ENCODE measurements around the gene PCNX2.
A peak's percentile ranks its signal among the peaks of the same experiment; 100 is the strongest.

Gene PCNX2

DNA sequence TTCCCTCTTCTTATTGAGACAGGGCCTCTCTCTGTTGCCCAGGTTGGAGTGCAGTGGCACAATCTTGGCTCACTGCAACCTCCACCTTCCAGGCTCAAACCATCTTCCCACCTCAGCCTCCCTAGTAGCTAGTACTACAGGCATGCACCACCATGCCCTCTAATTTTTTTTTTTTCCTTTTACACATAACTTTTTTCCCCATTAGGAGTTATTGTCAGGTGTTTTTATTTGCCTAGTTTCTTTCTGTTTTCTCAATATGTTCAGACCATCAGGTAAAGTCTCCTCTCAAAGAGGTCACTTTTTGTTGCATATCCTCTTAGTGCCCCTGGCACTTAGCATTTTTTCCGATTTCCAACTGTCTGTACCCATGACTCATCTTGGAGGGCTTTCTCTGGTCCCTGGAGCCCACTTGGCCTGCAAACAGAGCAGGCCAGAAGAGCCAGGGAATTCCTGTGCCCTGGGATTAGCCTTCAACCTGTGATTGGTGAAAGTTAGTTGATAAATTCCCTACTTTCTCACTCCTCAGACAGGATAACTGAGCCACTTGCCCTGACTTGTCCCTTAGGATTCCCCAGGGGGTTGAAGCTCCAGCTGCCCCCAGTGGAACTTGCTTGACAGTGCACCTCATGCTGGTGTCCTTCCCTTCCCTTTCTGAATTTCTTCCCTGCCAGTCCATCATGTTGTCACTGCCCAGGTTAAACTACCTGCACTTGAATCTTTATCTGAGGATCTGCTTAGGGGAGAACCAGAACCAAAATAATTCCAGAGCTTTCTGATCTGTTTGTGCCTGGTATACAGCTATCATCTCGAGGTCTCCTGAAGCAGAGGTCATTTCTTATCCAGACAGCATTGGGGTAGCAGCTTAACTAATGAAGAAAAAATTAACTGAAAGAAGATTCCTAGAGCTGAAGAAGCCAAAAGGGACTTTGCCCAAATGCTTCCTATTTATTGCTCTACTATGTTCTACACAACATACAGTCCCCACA, 342.7 kb downstream of the PCNX2 start:
- peak; percentile 42 for DNase-seq

DNA sequence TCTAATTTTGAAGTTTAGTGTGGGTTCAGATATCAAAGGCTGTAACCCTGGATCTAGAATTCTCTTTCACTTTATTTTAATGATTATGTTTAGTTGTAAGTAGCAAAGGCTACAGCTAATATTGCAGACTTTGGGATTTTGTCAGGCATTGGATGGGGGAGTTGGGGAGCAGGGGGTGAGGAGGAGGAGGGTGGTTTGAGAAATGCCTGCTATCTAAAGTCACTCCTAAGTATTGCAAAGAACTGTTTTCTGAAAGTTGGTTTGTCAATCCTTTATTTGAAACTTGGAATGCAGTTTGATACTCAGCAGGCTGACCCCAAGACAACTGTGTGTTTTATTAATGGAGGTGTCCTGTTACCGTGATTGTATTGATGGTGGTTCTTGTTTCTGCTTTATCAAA, 343.9 kb downstream of the PCNX2 start:
- DNase-seq: no peak

DNA sequence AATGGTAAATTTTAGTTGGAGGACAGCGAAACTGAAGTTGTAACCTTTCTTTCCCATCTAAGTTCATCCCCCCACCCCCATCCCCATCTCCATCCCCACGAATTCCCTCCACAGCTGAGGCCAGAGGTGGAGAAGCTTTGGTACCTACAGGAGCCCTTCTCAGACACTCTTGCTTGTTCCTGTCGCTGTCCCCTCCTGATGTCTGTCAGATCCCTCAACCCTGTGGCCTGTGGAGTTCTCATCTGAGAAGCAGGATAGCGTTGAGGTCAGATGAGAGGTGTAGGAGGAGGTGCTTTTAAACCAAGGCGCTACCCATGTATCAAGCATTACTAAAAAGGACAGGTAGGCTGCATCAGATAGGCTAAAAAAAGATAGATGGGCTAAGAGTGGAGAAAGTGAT, 344.3 kb downstream of the PCNX2 start:
- no peak for DNase-seq

GRCh38 chr1:232950197-232951176, 345.0 kb downstream of the PCNX2 start, which contains the start of gene NTPCR:
Gene NTPCR (plus strand): TSS chr1:232950611. CDS start chr1:232950711, 100 bp downstream.
- peak; percentile 91 for DNase-seq

GRCh38 chr1:232949636-232950196, 345.8 kb downstream of the PCNX2 start:
- DNase-seq: no peak

DNA sequence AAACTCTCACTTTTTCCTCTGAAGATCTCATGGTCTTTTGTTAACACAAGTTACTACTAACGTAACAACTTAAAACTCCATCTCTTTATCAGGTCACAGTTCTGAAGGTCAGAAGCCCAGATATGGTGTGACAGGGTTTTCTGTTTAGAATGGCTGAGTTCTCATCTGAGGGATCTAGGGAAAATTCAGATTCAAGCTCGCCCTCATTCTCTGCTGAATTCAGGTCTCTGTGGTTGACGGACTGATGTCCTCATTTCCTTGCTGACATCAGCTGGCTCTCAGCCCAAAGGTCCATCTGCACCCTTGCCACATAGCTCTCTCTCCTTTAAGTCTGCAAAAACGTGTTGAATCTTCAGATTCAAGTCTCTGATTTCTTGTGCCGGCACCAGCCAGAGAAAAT, 351.2 kb downstream of the PCNX2 start:
- DNase-seq: no peak

DNA sequence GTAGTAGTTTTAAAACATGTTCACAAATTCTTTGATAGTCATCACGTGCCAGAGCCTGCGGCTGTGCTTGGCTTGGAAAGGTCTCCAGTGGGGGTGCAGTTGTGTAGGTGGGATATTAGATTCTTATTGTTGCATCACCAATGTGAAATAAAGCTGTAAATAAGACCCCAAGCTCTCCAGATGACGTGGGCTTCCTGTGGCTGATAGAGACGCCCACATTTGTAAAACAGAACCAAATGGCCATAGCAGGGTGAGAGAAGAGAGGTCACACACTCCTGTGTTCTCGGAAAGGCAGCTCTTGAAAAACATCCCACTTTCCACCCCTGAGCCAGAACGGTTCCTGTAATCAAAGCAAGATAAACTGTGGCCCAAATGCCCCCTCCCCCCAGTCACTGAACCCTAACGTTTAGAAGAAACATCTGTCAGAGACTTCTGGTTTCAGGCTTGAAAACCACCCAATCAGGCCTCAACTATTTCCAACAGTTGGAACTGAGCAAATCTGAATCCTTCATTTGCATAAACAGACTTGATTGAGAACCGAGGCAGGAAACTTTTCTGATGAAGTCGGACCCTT, 351.8 kb downstream of the PCNX2 start:
- DNase-seq: no peak

GRCh38 chr1:232942413-232943294, 352.9 kb downstream of the PCNX2 start:
- DNase-seq: no peak

DNA sequence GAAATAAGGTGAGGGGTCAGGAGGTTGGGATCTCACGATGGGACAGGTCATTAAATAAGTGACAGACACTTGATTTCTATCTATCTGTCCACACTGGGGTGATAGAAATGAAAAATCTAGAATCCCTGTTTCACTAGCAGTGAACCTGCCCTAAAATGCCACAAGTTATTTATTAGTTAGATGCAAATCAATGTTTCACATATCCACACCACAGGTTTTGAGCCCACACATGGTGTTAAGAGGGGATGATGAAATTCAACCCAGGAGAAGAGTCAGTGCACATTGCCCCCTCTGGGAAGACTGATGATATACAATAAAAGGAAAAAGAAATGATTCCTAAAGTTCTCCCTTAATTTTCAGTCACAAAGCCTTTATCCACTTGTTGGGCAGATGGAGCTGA, 355.3 kb downstream of the PCNX2 start:
- no peak for DNase-seq

GRCh38 chr1:232939748-232940147, 355.8 kb downstream of the PCNX2 start:
- DNase-seq: no peak

GRCh38 chr1:232938926-232939325, 356.6 kb downstream of the PCNX2 start:
- DNase-seq: no peak

DNA sequence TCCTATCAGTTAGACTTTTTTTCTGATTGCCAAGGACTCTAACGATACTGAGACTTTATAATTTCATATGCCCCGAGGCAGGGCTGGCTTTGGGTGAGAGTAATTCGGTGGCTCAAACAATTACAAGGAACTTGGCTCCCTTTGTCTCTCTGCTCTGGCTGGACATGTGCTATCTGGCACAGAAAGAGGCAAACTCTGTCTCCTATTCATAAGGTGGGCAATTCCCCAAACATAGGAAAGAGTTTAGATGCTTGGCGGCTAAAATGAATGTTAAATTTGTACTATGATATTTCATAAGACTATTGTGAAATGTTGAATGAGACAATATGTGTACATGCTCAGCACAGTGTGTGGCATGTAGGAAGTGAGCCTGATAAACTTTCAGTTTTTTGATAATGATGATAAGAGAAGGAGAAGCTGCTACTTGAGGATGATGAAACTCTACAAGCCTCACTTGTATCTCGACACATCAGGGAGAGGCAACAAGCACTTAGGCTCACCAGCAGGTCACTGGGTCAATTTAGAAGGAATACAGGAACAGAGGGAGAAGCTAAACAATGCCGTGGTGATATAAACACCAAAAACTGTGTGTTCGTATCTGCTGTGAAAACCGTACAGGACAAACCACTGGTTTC, 357.7 kb downstream of the PCNX2 start:
- DNase-seq: no peak

- no peak for DNase-seq
These were observed 358.6 kb downstream of the PCNX2 start for GRCh38 chr1:232936941-232937340.
